SU-DHL-6 (cell line): Measurements from ENCODE around the gene NVL.

Experiments used
- H2AFZ ChIP-seq: fragments of 200-600 bp; sonication (generic); 2 replicates; pipeline ENCODE4 v1.6.1; 2014; ENCODE audit warnings: low read depth, mild to moderate bottlenecking, moderate library complexity, mixed read lengths, antibody characterized with exemption, low read length; ENCODE audit not compliant: severe bottlenecking
- H3F3A ChIP-seq: fragments of 200-600 bp; shearing (Covaris generic); 2 replicates; pipeline ENCODE4 v1.6.0; 2016; ENCODE audit warnings: antibody characterized with exemption, mild to moderate bottlenecking; ENCODE audit not compliant: insufficient read depth
- H3K27ac ChIP-seq: fragments of 200-600 bp; sonication (generic); 2 replicates; pipeline ENCODE4 v1.5.1; 2016; ENCODE audit warnings: low read depth, mild to moderate bottlenecking, low read length, moderate library complexity, mixed read lengths
- H3K27me3 ChIP-seq: fragments of 200-600 bp; sonication (generic), shearing (Covaris generic); 2 replicates; pipeline ENCODE4 v1.6.0; 2014; ENCODE audit warnings: mild to moderate bottlenecking, low read length
- H3K36me3 ChIP-seq: fragments of 200-600 bp; sonication (generic); 2 replicates; pipeline ENCODE4 v1.6.1; 2014; ENCODE audit warnings: mild to moderate bottlenecking, low read length, mixed read lengths
- H3K4me2 ChIP-seq: fragments of 300-600, 200-600 bp; shearing (Covaris generic), sonication (generic); 2 replicates; pipeline ENCODE4 v1.6.0; 2014; ENCODE audit warnings: low read length, low read depth, mild to moderate bottlenecking; ENCODE audit not compliant: poor library complexity, severe bottlenecking
- H3K4me3 ChIP-seq: fragments of 200-600 bp; sonication (generic); 2 replicates; pipeline ENCODE4 v1.5.1; 2014; ENCODE audit warnings: antibody characterized with exemption, low read length, mild to moderate bottlenecking, mixed read lengths; ENCODE audit not compliant: insufficient read depth, poor library complexity, severe bottlenecking
- H3K79me2 ChIP-seq: fragments of 200-600 bp; sonication (generic); 2 replicates; pipeline ENCODE4 v1.6.1; 2014; ENCODE audit warnings: mild to moderate bottlenecking, low read length, moderate library complexity; ENCODE audit not compliant: insufficient read depth
- H3K9ac ChIP-seq: fragments of 200-600 bp; sonication (generic); 2 replicates; pipeline ENCODE4 v1.7.0; 2014; ENCODE audit warnings: mild to moderate bottlenecking, low read length
- H3K9me2 ChIP-seq: fragments of 200-600 bp; sonication (generic); replicated peaks from 2 replicates; pipeline ENCODE4 v1.6.1; 2014; ENCODE audit warnings: low read length; ENCODE audit not compliant: insufficient read depth
- H3K9me3 ChIP-seq: fragments of 200-600 bp; sonication (generic); 2 replicates; pipeline ENCODE4 v1.6.1; 2014; ENCODE audit warnings: low read length, mixed read lengths; ENCODE audit not compliant: insufficient read depth
- H4K20me1 ChIP-seq: fragments of 200-600 bp; sonication (generic); 2 replicates; pipeline ENCODE4 v1.6.1; 2014; ENCODE audit warnings: low read depth, mild to moderate bottlenecking, antibody characterized with exemption, low read length, moderate library complexity, mixed read lengths
- CTCF ChIP-seq: fragments of 200-600 bp; sonication (generic); IDR thresholded peaks from one replicate; pipeline ENCODE4 v1.5.1; 2017; ENCODE audit warnings: antibody characterized with exemption, mild to moderate bottlenecking, low read length, moderate library complexity; ENCODE audit not compliant: insufficient read depth, poor library complexity, severe bottlenecking
- EZH2phosphoT487 ChIP-seq: fragments of 200-600 bp; sonication (generic), shearing (Covaris generic); conservative IDR thresholded peaks from 2 replicates; pipeline ENCODE4 v1.6.1; 2018; ENCODE audit warnings: mild to moderate bottlenecking, antibody characterized with exemption, low read length, moderate library complexity, mixed read lengths

NVL gene

GRCh38 chr1:224375059-224375458, 45.1 kb upstream of the NVL start:
- Histone ChIP-seq H2AFZ (no peak overlapping the region), H3K4me2 (no peak overlapping the region), H4K20me1 (no peaks in the 10 kb centered on the region), H3F3A (no peaks in the 10 kb centered on the region), H3K9me2 (no peaks in the 10 kb centered on the region), H3K27me3 (no peaks in the 10 kb centered on the region), H3K79me2 (no peaks in the 10 kb centered on the region), H3K9me3 (no peaks in the 10 kb centered on the region), H3K9ac (no peak overlapping the region), H3K27ac (no peak overlapping the region), H3K36me3 (peaks cover 3% of the 10 kb centered on the region; the same call in 1 of the 2 replicates), H3K4me3 (no peak overlapping the region)
- TF ChIP-seq CTCF (no peak), EZH2phosphoT487 (no peak)

- Histone ChIP-seq H2AFZ (no peak overlapping the region), H3K27ac (no peak overlapping the region), H3K27me3 (no peaks in the 10 kb centered on the region), H3K79me2 (no peaks in the 10 kb centered on the region), H4K20me1 (no peaks in the 10 kb centered on the region), H3K9me2 (no peaks in the 10 kb centered on the region), H3K36me3 (peaks cover 3% of the 10 kb centered on the region; the same call in 1 of the 2 replicates), H3K9ac (no peak overlapping the region), H3K4me3 (no peak overlapping the region), H3K4me2 (no peak overlapping the region), H3F3A (no peaks in the 10 kb centered on the region), H3K9me3 (no peaks in the 10 kb centered on the region)
- no peak for TF ChIP-seq EZH2phosphoT487
- no peak for TF ChIP-seq CTCF
Measured at GRCh38 chr1:224373008-224373590, 43.1 kb upstream of the NVL start.

GRCh38 chr1:224368409-224368808, 38.4 kb upstream of the NVL start:
- H3K27ac ChIP-seq: no peak overlapping the region
- H3K9me3 ChIP-seq: no peaks in the 10 kb centered on the region
- H3K4me2 ChIP-seq: no peak overlapping the region
- peaks cover 6% of the 10 kb centered on the region; the same call in 1 of the 2 replicates for H3K36me3 ChIP-seq
- no peak overlapping the region for H3K9ac ChIP-seq
- H3K4me3 ChIP-seq: no peak overlapping the region
- TF ChIP-seq CTCF: no peak
- no peak for TF ChIP-seq EZH2phosphoT487
- H2AFZ ChIP-seq: no peak overlapping the region
- no peaks in the 10 kb centered on the region for H3K9me2 ChIP-seq
- H3K79me2 ChIP-seq: peaks cover 14% of the 10 kb centered on the region; the same call in 1 of the 2 replicates
- no peaks in the 10 kb centered on the region for H3F3A ChIP-seq
- no peaks in the 10 kb centered on the region for H4K20me1 ChIP-seq
- H3K27me3 ChIP-seq: no peaks in the 10 kb centered on the region
